GM23248 (cell line): Measurements from ENCODE around the gene SPR.

Experiments
- EZH2 ChIP-seq: fragments of 200-600 bp; sonication (generic); IDR thresholded peaks from 2 replicates; pipeline ENCODE4 v1.6.1; 2018; ENCODE audit warnings: antibody characterized with exemption, mild to moderate bottlenecking; ENCODE audit not compliant: insufficient read depth, poor library complexity, severe bottlenecking
- EZH2phosphoT487 ChIP-seq: fragments of 200-600 bp; sonication (generic); IDR thresholded peaks from 2 replicates; pipeline ENCODE4 v1.6.1; 2018; ENCODE audit warnings: antibody characterized with exemption, moderate library complexity, mild to moderate bottlenecking, low read depth; ENCODE audit not compliant: insufficient read depth

- no peak for TF ChIP-seq EZH2phosphoT487
- TF ChIP-seq EZH2 = no peak
Observed at GRCh38 chr2:72886505-72887031, 640 bp upstream of the SPR start.
